PFSK-1 (cell line): Measurements from ENCODE around the gene C19orf81.

Experiments
- FOXP2 ChIP-seq: optimal IDR thresholded peaks from 2 replicates; pipeline ENCODE3; 2011; ENCODE audit warnings: borderline replicate concordance, control low read depth, inconsistent platforms; ENCODE audit not compliant: insufficient read depth; ENCODE audit errors: extremely low read length, extremely low read depth
- POLR2AphosphoS5 ChIP-seq: IDR thresholded peaks from 2 replicates; pipeline ENCODE4 v1.6.1; 2012; ENCODE audit warnings: low read depth, mild to moderate bottlenecking, control low read depth, low read length, moderate library complexity
- REST ChIP-seq, 2 experiments: IDR thresholded peaks; 2 replicates each; pipeline versions ENCODE4 v1.6.1 to v1.8.0; 2011 to 2012; ENCODE audit warnings: low read depth in 2 of 2, low read length in 2 of 2, control low read depth in 1 of 2, inconsistent platforms in 1 of 2, mild to moderate bottlenecking in 1 of 2, moderate library complexity in 1 of 2; ENCODE audit not compliant: insufficient read depth in 1 of 2
- SIN3A ChIP-seq: IDR thresholded peaks from 2 replicates; pipeline ENCODE4 v1.6.1; 2012; ENCODE audit warnings: mild to moderate bottlenecking, low read length, moderate library complexity, borderline replicate concordance; ENCODE audit not compliant: insufficient read depth
- TAF1 ChIP-seq: IDR thresholded peaks from 2 replicates; pipeline ENCODE4 v1.6.1; 2012; ENCODE audit warnings: low read length, control low read depth, borderline replicate concordance; ENCODE audit not compliant: insufficient read depth

GRCh38 chr19:50657222-50657669 lies 8.0 kb downstream of the C19orf81 start:
- no peak for TF ChIP-seq TAF1
- no peak for TF ChIP-seq POLR2AphosphoS5
- no peak for TF ChIP-seq REST (IDR thresholded peaks at IDR 0.05; ENCODE audit: insufficient read depth in 1 of 2, low read depth in 2 of 2, low read length in 2 of 2)
- TF ChIP-seq FOXP2, result no peak
- no peak for TF ChIP-seq SIN3A
